Measurements from ENCODE around the gene HAUS7. TPM values are rescaled to one million over a fixed set of nuclear protein-coding genes. Genes with fewer than 3 reads are reported as not detected.

Gene HAUS7
- total and polyA plus RNA-seq, 2 of the 8 experiments (the other 6 are each of a cell fraction or from before 2014, with no cell fraction given), result 45.4 to 54.0 TPM

DNA sequence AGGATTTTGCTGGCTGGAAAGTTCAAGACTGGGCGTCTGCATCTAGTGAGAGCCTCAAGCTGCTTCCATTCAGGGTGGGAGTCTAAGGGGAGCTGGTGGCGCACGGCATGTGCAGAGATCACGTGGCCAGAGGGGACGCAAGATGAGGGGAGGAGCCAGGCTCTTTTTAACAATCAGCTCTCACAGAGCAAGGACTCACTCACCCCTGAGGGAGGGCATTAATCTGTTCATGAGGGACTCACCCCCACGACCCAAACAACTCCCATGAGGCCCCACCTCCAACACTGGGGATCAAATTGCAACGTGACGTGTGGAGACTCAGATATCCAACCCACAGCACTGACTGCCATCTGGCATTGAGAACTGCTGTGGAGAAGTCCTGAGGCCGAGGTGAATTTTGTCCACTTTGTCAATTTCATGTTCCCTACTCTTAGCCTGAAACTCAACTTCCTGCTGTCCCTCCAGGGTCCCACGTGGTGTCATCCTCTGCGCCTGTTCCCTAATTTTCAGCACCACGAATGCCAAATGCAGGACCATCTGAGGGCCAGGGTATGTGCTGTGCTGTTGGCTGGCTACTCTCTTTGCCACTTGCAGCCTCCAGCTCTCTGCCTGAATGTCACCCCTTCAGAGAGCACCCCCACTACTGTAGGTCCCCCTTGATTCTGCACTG, 53.5 kb downstream of the HAUS7 start:
- TF ChIP-seq CREB1 (IDR thresholded peaks at IDR 0.05) (no peak), SIN3A (conservative IDR thresholded peaks at IDR 0.05 in 1 of 2, IDR thresholded peaks at IDR 0.05 in 1 of 2; ENCODE audit: low read depth in 1 of 2, low read length in 2 of 2) (no peak), TAF7 (optimal IDR thresholded peaks at IDR 0.05; ENCODE audit: borderline replicate concordance, low read depth, low read length) (no peak), PHF8 (conservative IDR thresholded peaks at IDR 0.05; ENCODE audit: low read depth, low read length) (no peak)
- TF ChIP-seq, protein P1, sequence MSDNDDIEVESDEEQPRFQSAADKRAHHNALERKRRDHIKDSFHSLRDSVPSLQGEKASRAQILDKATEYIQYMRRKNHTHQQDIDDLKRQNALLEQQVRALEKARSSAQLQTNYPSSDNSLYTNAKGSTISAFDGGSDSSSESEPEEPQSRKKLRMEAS (IDR thresholded peaks at IDR 0.05), result 0 out of 2 replicates have a peak, but pooled peaks have one; percentile 12
- TF ChIP-seq, protein P2, sequence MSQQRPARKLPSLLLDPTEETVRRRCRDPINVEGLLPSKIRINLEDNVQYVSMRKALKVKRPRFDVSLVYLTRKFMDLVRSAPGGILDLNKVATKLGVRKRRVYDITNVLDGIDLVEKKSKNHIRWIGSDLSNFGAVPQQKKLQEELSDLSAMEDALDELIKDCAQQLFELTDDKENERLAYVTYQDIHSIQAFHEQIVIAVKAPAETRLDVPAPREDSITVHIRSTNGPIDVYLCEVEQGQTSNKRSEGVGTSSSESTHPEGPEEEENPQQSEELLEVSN (IDR thresholded peaks at IDR 0.05), result peak; percentile 57; the same call in 1 of the 2 replicates
- no peak overlapping the region for H3K23ac ChIP-seq (ENCODE audit: insufficient read length)
- no peak overlapping the region for H4K5ac ChIP-seq (ENCODE audit: insufficient read length, low read depth, low read length)
- no peak overlapping the region for H3K9ac ChIP-seq (replicated peaks in 1 of 4; ENCODE audit: extremely low read depth in 1 of 4, low read depth in 3 of 4, low read length in 3 of 4)
- no peak overlapping the region for H2BK12ac ChIP-seq (ENCODE audit: low read depth, low read length)
- no peaks in the 10 kb centered on the region for H3K9me3 ChIP-seq (ENCODE audit: insufficient read depth in 2 of 2, low read depth in 1 of 2, low read length in 1 of 2)
- H2BK120ac ChIP-seq (replicated peaks; ENCODE audit: low read depth, low read length), result no peak overlapping the region
- H4K91ac ChIP-seq (replicated peaks; ENCODE audit: insufficient read length, low read length), result no peak overlapping the region
- H3K79me1 ChIP-seq (ENCODE audit: low read depth, low read length), result no peaks in the 10 kb centered on the region
- ChIA-PET CTCF (ENCODE audit: partially characterized antibody) (interaction anchor here (0.6 to 0.8 kb wide), 2 partner anchors 18 to 1196 kb away, joined by 3 read pairs; no protein-coding TSS in a partner anchor), POLR2A (ENCODE audit: partially characterized antibody) (no interaction called here)
- H2AFZ ChIP-seq (ENCODE audit: low read length), result no peak overlapping the region
- no peak overlapping the region for H2AK5ac ChIP-seq (ENCODE audit: low read depth, low read length)
- H3K4me2 ChIP-seq (ENCODE audit: insufficient read depth in 1 of 2, low read depth in 2 of 2, low read length in 2 of 2), result no peak overlapping the region
- no peak overlapping the region for H3K56ac ChIP-seq (replicated peaks; ENCODE audit: insufficient read length, low read depth, low read length)
- H3K36me3 ChIP-seq (ENCODE audit: control insufficient read depth in 2 of 4, insufficient read depth in 4 of 4, low read length in 3 of 4), result no peaks in the 10 kb centered on the region
- H3K27ac ChIP-seq (ENCODE audit: low read depth, low read length), result no peak overlapping the region
- H3K27me3 ChIP-seq (replicated peaks in 1 of 4; ENCODE audit: control insufficient read depth in 3 of 4, extremely low read depth in 1 of 4, insufficient read depth in 3 of 4, low read length in 3 of 4), result peaks cover 4 to 9% (median 7%) of the 10 kb centered on the region in 4 experiments; a peak in 6 of 7 replicates
- peak; percentile 72 for FAIRE-seq
- no peaks in the 10 kb centered on the region for H3K23me2 ChIP-seq (ENCODE audit: low read depth, low read length)
- no peak overlapping the region for H2BK20ac ChIP-seq (ENCODE audit: low read length)
- H3K4me3 ChIP-seq (ENCODE audit: extremely low read depth in 1 of 4, insufficient read depth in 2 of 4, low read depth in 3 of 4, low read length in 4 of 4), result no peak overlapping the region
- no peak overlapping the region for H3K18ac ChIP-seq (ENCODE audit: extremely low read depth, low read length)
- no peak overlapping the region for H2BK5ac ChIP-seq (ENCODE audit: low read depth, low read length)
- no peak for DNase-seq (ENCODE audit: low read depth in 1 of 2, low spot score in 2 of 2)
- no peak overlapping the region for H3K4ac ChIP-seq (replicated peaks; ENCODE audit: insufficient read length, low read depth, low read length)
- no peak overlapping the region; the same call in 1 of the 2 replicates for H4K8ac ChIP-seq (ENCODE audit: extremely low read depth, insufficient read depth, low read length)
- H2BK15ac ChIP-seq (ENCODE audit: low read length), result no peak overlapping the region
- H3K4me1 ChIP-seq (replicated peaks in 1 of 4; ENCODE audit: control insufficient read depth in 3 of 4, insufficient read depth in 4 of 4, low read length in 3 of 4), result 0 out of 7 replicates have a peak, but pooled peaks cover 0 to 4% (median 2%) of the 10 kb centered on the region in 4 experiments
- no peaks in the 10 kb centered on the region for H4K20me1 ChIP-seq (replicated peaks in 1 of 2; ENCODE audit: control insufficient read depth in 1 of 2, insufficient read depth in 2 of 2, low read length in 2 of 2)
- no peaks in the 10 kb centered on the region for H3K79me2 ChIP-seq (ENCODE audit: control insufficient read depth in 1 of 2, insufficient read depth in 2 of 2, low read length in 2 of 2)
- no peak overlapping the region for H3K14ac ChIP-seq (ENCODE audit: insufficient read length)
- WGBS, 2 experiments (ENCODE audit: extremely low coverage in 1 of 2, insufficient coverage in 1 of 2, insufficient read length in 1 of 2, insufficient replicate concordance in 2 of 2, low coverage in 1 of 2, low lambda C conversion rate in 2 of 2, missing lambda C conversion rate in 1 of 2), result 72% methylated on average over 12 of the region's 12 CpGs; no CpG with 5 or more reads in 1 of the 2 experiments
